Mesothelial cell of epicardium (in vitro differentiated cells): ENCODE measurements around the gene CLTCL1. TPM values are rescaled to one million over a fixed set of nuclear protein-coding genes. Genes with fewer than 3 reads are reported as not detected.

Experiments
- DNase-seq, 2 experiments: peaks; one replicate each; pipeline ENCODE4 v3.0.0; 2021; ENCODE audit warnings: low spot score in 2 of 2; ENCODE audit not compliant: unreplicated experiment in 2 of 2
- H3K27ac Mint-ChIP-seq: 2 replicates; pipeline ENCODE4 v1.8.0; 2021; ENCODE audit warnings: mixed read lengths
- H3K27me3 Mint-ChIP-seq: 2 replicates; pipeline ENCODE4 v1.8.0; 2021; ENCODE audit warnings: low read depth, mixed read lengths
- H3K36me3 Mint-ChIP-seq: 2 replicates; pipeline ENCODE4 v1.8.0; 2021; ENCODE audit warnings: mixed read lengths
- H3K4me1 Mint-ChIP-seq: 2 replicates; pipeline ENCODE4 v1.8.0; 2021; ENCODE audit warnings: mixed read lengths
- H3K4me3 Mint-ChIP-seq: 2 replicates; pipeline ENCODE4 v1.8.0; 2021; ENCODE audit warnings: mild to moderate bottlenecking, moderate library complexity, mixed read lengths
- H3K9me3 Mint-ChIP-seq: 2 replicates; pipeline ENCODE4 v1.8.0; 2021; ENCODE audit warnings: mixed read lengths
- total RNA-seq: library from RNA; stranded (reverse); gene quantifications from 3 replicates; pipeline ENCODE4 v1.2.1, GENCODE V29; 2021
- TF ChIP-seq, protein P1 (sequence below): fragments of 200-600 bp; sonication (generic); IDR thresholded peaks from one replicate; pipeline ENCODE4 v1.5.0; 2021; ENCODE audit warnings: antibody characterized with exemption; ENCODE audit not compliant: unreplicated experiment

CLTCL1 gene
- total RNA-seq, 1 donor from 2014 or later = 5.9 TPM

DNA sequence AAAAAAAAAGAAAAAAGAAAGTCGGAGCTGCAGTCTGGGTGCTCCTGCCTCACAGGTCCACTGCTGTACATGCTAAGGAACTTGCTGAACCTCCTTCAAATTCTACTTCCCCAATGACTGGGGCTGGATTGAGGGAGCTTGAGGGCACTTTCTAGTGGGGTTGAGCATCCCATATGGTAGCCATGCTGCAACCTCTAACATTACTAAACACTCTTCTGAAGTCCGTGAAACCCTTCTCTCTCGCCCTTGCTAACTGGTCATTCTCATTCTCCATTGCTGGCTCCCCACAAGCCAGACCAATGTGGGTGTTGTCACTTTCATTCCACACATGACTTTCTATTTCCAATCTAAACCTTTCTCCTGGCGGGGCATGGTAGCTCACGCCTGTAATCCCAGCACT lies 148.3 kb downstream of the CLTCL1 start:
- Mint-ChIP-seq H3K36me3 (peaks cover 13% of the 10 kb centered on the region), H3K27ac (no peak overlapping the region), H3K27me3 (peaks cover 29% of the 10 kb centered on the region), H3K4me3 (peak overlapping the region; percentile 97), H3K9me3 (no peaks in the 10 kb centered on the region), H3K4me1 (peaks cover 11% of the 10 kb centered on the region)
- no peak for DNase-seq
- TF ChIP-seq, protein P1, sequence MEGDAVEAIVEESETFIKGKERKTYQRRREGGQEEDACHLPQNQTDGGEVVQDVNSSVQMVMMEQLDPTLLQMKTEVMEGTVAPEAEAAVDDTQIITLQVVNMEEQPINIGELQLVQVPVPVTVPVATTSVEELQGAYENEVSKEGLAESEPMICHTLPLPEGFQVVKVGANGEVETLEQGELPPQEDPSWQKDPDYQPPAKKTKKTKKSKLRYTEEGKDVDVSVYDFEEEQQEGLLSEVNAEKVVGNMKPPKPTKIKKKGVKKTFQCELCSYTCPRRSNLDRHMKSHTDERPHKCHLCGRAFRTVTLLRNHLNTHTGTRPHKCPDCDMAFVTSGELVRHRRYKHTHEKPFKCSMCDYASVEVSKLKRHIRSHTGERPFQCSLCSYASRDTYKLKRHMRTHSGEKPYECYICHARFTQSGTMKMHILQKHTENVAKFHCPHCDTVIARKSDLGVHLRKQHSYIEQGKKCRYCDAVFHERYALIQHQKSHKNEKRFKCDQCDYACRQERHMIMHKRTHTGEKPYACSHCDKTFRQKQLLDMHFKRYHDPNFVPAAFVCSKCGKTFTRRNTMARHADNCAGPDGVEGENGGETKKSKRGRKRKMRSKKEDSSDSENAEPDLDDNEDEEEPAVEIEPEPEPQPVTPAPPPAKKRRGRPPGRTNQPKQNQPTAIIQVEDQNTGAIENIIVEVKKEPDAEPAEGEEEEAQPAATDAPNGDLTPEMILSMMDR = no peak

DNA sequence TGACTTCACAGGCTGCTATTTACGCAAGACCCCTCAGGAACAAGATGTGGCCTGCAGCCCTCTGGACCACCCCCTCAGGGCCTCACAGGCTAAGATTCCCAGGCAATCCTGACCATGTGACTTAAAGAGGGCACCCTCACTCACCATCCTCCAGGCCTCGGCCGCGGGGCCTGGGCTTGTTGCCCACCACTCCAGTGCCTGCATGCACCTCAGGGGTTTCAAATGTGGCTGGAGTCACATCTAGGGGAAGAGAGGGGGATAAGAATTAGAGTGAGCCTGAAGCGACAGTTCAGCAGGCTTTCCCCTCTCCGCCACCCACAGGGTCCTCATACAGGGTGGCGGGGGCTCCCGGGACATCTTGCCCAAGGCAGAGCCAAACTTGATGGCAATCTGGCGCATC lies 149.1 kb downstream of the CLTCL1 start:
- TF ChIP-seq, protein P1 = no peak
- no peak overlapping the region for H3K27ac Mint-ChIP-seq

DNA sequence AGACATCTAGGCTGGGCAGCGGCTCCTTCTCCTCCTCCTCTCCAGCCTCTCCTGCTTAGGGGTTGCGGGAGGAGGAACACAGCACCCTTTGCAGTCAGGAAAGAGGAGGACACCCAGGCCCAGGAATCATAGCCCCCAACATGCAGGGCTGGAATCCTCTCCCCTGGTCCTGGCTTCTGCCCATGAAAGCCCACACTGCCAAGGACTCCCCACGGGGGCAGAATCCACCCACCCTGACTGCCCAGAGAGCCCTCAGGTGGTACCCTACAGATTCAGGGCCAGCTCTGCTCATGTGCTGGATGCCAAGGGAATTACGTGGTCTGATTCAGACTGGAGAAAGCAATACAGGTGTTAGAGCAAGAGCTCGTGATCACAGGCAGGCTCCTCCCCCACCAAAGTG lies 151.5 kb downstream of the CLTCL1 start:
- DNase-seq = peak in 1 of 2 experiments; percentile 2
- Mint-ChIP-seq H3K9me3 (no peaks in the 10 kb centered on the region), H3K4me1 (peaks cover 11% of the 10 kb centered on the region), H3K27me3 (peaks cover 3% of the 10 kb centered on the region), H3K4me3 (no peak overlapping the region), H3K27ac (no peak overlapping the region), H3K36me3 (peaks cover 32% of the 10 kb centered on the region)
- TF ChIP-seq, protein P1 = no peak

More for the DNA sequence above, 149.1 kb downstream of the CLTCL1 start:
- DNase-seq = no peak
- Mint-ChIP-seq H3K9me3 (no peaks in the 10 kb centered on the region), H3K27me3 (peaks cover 21% of the 10 kb centered on the region), H3K4me1 (peaks cover 11% of the 10 kb centered on the region), H3K36me3 (peaks cover 13% of the 10 kb centered on the region), H3K4me3 (peak overlapping the region; percentile 48)

DNA sequence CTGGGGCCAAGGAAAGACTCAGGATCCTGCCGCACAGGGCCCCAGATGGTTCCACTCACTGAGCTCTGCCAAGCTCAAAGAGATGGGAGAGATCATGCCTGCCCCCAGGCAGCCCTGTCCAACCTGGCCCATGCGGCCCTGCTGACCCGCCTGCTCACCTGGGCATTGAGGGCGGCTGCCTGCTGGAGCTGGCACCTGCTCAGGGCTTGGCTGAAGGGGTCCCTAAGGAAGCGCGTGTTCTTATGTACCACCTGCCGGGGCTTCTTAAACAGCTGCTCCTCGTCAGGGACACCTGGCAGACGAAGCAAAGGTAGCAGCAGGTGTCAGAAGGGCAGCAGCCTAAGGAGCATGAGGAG lies 152.5 kb downstream of the CLTCL1 start:
- DNase-seq = peak in 1 of 2 experiments; percentile 12
- H3K9me3 Mint-ChIP-seq = no peaks in the 10 kb centered on the region
- TF ChIP-seq, protein P1 = no peak
- peaks cover 36% of the 10 kb centered on the region for H3K36me3 Mint-ChIP-seq
- H3K27ac Mint-ChIP-seq = no peak overlapping the region
- no peaks in the 10 kb centered on the region for H3K27me3 Mint-ChIP-seq
- H3K4me3 Mint-ChIP-seq = no peak overlapping the region
- peaks cover 7% of the 10 kb centered on the region for H3K4me1 Mint-ChIP-seq

DNA sequence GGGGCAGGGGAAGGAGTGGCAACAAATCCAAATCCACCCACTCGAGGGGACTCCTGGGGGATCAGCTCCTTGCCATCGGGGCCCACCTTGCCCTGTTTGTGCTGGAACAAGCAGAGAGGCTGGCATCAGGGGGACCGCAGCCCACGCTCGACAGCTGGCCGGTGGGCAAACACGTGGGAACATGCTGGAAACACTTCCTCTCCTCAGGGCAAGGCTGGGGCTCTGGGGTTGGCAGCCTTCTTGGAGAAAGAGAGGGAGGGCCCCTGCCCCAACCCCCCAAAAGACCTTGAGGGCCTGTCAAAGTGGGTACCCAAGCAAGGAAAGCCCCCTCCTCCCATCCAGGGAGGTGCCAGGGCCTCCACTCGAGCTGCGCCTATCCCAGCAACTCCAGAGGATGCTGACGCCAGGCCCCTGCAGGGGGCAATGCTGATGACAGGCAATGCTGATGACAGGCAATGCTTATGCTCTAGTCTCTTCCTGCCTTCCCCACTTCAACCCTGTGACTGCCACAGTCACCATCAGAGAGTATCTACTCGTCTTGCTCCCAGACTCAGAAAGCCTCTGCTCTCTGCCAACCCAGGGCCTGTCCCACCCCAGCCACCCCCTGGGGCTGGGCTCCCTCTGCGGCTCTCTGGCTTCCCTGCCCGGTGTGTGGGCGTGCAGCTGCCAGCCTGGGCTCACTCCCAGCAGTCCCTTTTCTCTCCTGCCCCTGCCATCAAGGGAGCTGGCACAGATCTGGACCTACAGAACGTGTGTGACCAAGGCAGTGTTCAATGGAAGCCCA lies 153.1 kb downstream of the CLTCL1 start:
- Mint-ChIP-seq H3K27me3 (no peaks in the 10 kb centered on the region), H3K4me3 (no peak overlapping the region), H3K4me1 (peaks cover 3% of the 10 kb centered on the region), H3K36me3 (peaks cover 36% of the 10 kb centered on the region), H3K27ac (no peak overlapping the region), H3K9me3 (no peaks in the 10 kb centered on the region)
- no peak for DNase-seq
- TF ChIP-seq, protein P1 = no peak
